ENCODE data around the gene MCM8. TPM values are rescaled to one million over a fixed set of nuclear protein-coding genes. Genes with fewer than 3 reads are reported as not detected.

MCM8 gene
- total RNA-seq, 2 experiments from 2014 or later = 43.7 to 58.2 TPM

- no peaks in the 10 kb centered on the region for H3K9me2 ChIP-seq (ENCODE audit: insufficient read depth, low read length)
- H3K9me3 ChIP-seq (ENCODE audit: low read length) = no peaks in the 10 kb centered on the region
- no peak overlapping the region for H2AFZ ChIP-seq (ENCODE audit: low read length)
- no TSS peak for BruUV-seq (replicated peaks)
- H4K20me1 ChIP-seq (ENCODE audit: insufficient read depth, low read length) = no peaks in the 10 kb centered on the region
- no peak overlapping the region for H3K4me3 ChIP-seq (ENCODE audit: low read depth, low read length, poor library complexity, severe bottlenecking)
- POLR2A ChIA-PET = interaction anchor here (0.7 to 0.9 kb wide), 2 partner anchors 11 to 15 kb away, joined by 3 read pairs; no protein-coding TSS in a partner anchor
- CTCF ChIA-PET (ENCODE audit: unreplicated experiment) = no interaction called here
- no peak overlapping the region for H3K27ac ChIP-seq (ENCODE audit: low read depth, low read length, poor library complexity, severe bottlenecking)
- H3K79me2 ChIP-seq (ENCODE audit: insufficient read depth, low read depth, low read length) = no peaks in the 10 kb centered on the region
- H3K4me1 ChIP-seq (ENCODE audit: insufficient read depth, low read length, poor library complexity, severe bottlenecking) = no peaks in the 10 kb centered on the region
- DNase-seq (ENCODE audit: low spot score) = no peak
- peaks cover 84% of the 10 kb centered on the region for H3K36me3 ChIP-seq (ENCODE audit: insufficient read depth, low read length)
- TF ChIP-seq, protein P1, sequence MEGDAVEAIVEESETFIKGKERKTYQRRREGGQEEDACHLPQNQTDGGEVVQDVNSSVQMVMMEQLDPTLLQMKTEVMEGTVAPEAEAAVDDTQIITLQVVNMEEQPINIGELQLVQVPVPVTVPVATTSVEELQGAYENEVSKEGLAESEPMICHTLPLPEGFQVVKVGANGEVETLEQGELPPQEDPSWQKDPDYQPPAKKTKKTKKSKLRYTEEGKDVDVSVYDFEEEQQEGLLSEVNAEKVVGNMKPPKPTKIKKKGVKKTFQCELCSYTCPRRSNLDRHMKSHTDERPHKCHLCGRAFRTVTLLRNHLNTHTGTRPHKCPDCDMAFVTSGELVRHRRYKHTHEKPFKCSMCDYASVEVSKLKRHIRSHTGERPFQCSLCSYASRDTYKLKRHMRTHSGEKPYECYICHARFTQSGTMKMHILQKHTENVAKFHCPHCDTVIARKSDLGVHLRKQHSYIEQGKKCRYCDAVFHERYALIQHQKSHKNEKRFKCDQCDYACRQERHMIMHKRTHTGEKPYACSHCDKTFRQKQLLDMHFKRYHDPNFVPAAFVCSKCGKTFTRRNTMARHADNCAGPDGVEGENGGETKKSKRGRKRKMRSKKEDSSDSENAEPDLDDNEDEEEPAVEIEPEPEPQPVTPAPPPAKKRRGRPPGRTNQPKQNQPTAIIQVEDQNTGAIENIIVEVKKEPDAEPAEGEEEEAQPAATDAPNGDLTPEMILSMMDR (conservative IDR thresholded peaks at IDR 0.05; ENCODE audit: low read length) = no peak
- TF ChIP-seq EZH2phosphoT487 (IDR thresholded peaks at IDR 0.05; ENCODE audit: borderline replicate concordance, low read depth, low read length) = no peak
- no peak overlapping the region for H3K4me2 ChIP-seq (ENCODE audit: low read length)
- intact Hi-C loops (cut with micrococcal nuclease; ENCODE audit: unreplicated experiment) = no loop called here
These were observed 87.8 kb downstream of the MCM8 start for GRCh38 chr20:6038256-6038655.

DNA sequence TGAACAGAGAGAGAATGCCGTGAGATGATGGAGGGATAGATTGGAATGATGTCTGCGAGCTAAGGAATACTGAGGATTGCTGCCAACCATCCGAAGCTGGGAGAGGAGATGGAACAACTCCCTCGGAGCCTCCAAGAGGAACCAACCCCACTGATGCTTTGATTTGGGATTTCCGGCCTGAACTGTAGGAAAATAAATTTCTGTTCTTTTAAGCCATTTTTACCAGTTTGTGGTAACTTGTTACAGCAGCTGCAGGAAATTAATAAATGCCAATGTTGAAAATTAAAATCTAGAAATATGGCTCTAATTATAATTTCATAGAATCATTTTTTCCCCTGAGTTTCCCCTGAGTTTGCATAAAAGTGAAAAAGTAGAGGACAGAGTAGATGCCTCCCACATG lies 89.3 kb downstream of the MCM8 start:
- POLR2A ChIA-PET = interaction anchor here (0.6 to 0.8 kb wide), 2 partner anchors 508 to 1128 kb away, joined by 3 read pairs; no protein-coding TSS in a partner anchor
- no TSS peak for BruUV-seq (replicated peaks)

DNA sequence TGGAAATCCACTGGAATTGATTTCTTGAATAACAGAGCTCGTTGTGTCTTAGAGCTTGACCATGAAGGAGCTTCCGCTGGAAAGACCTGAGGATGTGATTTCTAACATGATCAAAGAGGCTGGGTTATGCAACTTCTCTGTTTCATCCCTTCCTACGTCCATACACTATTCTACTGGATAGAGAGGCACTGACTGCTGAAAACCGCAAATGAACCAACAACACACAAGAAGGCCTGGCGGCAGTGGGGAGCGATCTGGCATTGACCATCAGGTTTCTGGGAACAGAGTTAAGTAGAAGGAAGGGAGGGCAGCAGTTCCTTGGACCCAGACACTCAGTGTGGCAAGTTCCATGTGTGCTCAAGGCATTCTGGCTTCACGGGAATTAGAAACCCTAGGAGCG lies 90.1 kb downstream of the MCM8 start:
- Histone ChIP-seq H3K36me3 (ENCODE audit: insufficient read depth, low read length) (peaks cover 63% of the 10 kb centered on the region), H3K4me2 (ENCODE audit: low read length) (no peak overlapping the region), H3K9me2 (ENCODE audit: insufficient read depth, low read length) (no peaks in the 10 kb centered on the region), H3K79me2 (ENCODE audit: insufficient read depth, low read depth, low read length) (no peaks in the 10 kb centered on the region), H3K4me3 (ENCODE audit: low read depth, low read length, poor library complexity, severe bottlenecking) (no peak overlapping the region), H3K9me3 (ENCODE audit: low read length) (no peaks in the 10 kb centered on the region), H4K20me1 (ENCODE audit: insufficient read depth, low read length) (no peaks in the 10 kb centered on the region), H3K4me1 (ENCODE audit: insufficient read depth, low read length, poor library complexity, severe bottlenecking) (no peaks in the 10 kb centered on the region), H2AFZ (ENCODE audit: low read length) (no peak overlapping the region), H3K27ac (ENCODE audit: low read depth, low read length, poor library complexity, severe bottlenecking) (no peak overlapping the region)
- BruUV-seq (replicated peaks) = no TSS peak
- TF ChIP-seq, protein P1 (conservative IDR thresholded peaks at IDR 0.05; ENCODE audit: low read length) = no peak
- TF ChIP-seq EZH2phosphoT487 (IDR thresholded peaks at IDR 0.05; ENCODE audit: borderline replicate concordance, low read depth, low read length) = no peak
- ChIA-PET CTCF (ENCODE audit: unreplicated experiment) (interaction anchor here (0.6 kb wide), 1 partner anchor 9 kb away, joined by 5 read pairs; no protein-coding TSS in a partner anchor), POLR2A (no interaction called here)
- intact Hi-C loops (cut with micrococcal nuclease; ENCODE audit: unreplicated experiment) = no loop called here
- no peak for DNase-seq (ENCODE audit: low spot score)

More for the DNA sequence above, 89.3 kb downstream of the MCM8 start:
- Histone ChIP-seq H3K9me2 (ENCODE audit: insufficient read depth, low read length) (no peaks in the 10 kb centered on the region), H3K36me3 (ENCODE audit: insufficient read depth, low read length) (peaks cover 69% of the 10 kb centered on the region), H3K4me2 (ENCODE audit: low read length) (no peak overlapping the region), H3K27ac (ENCODE audit: low read depth, low read length, poor library complexity, severe bottlenecking) (no peak overlapping the region), H3K9me3 (ENCODE audit: low read length) (no peaks in the 10 kb centered on the region), H3K79me2 (ENCODE audit: insufficient read depth, low read depth, low read length) (no peaks in the 10 kb centered on the region), H3K4me3 (ENCODE audit: low read depth, low read length, poor library complexity, severe bottlenecking) (no peak overlapping the region), H2AFZ (ENCODE audit: low read length) (no peak overlapping the region), H3K4me1 (ENCODE audit: insufficient read depth, low read length, poor library complexity, severe bottlenecking) (no peaks in the 10 kb centered on the region), H4K20me1 (ENCODE audit: insufficient read depth, low read length) (no peaks in the 10 kb centered on the region)
- CTCF ChIA-PET (ENCODE audit: unreplicated experiment) = no interaction called here
- no peak for DNase-seq (ENCODE audit: low spot score)
- TF ChIP-seq EZH2phosphoT487 (IDR thresholded peaks at IDR 0.05; ENCODE audit: borderline replicate concordance, low read depth, low read length) = no peak
- TF ChIP-seq, protein P1 (conservative IDR thresholded peaks at IDR 0.05; ENCODE audit: low read length) = no peak
- intact Hi-C loops (cut with micrococcal nuclease; ENCODE audit: unreplicated experiment) = no loop called here

Measured in OCI-LY7 (cell line).